GM12878 (cell line): ENCODE data around the gene EDC4. TPM values are rescaled to one million over a fixed set of nuclear protein-coding genes. Genes with fewer than 3 reads are reported as not detected.
A peak's percentile ranks its signal among the peaks of the same experiment; 100 is the strongest.

Source experiments
- CEBPB ChIP-seq, 2 experiments: fragments of 150-350 bp in 1 of 2; IDR thresholded peaks; 2 replicates each; pipeline ENCODE4 v1.6.1; 2012 to 2014; ENCODE audit warnings: low read depth in 2 of 2, low read length in 2 of 2, borderline replicate concordance in 1 of 2, inconsistent platforms in 1 of 2
- GABPA ChIP-seq: IDR thresholded peaks from 2 replicates; pipeline ENCODE4 v1.6.1; 2014; ENCODE audit warnings: antibody characterized with exemption, low read depth, mild to moderate bottlenecking, inconsistent platforms
- HCFC1 ChIP-seq: fragments of 150-350 bp; IDR thresholded peaks from 2 replicates; pipeline ENCODE4 v1.6.1; 2014; ENCODE audit warnings: low read length
- HDGF ChIP-seq: fragments of 450-650 bp; IDR thresholded peaks from 2 replicates; pipeline ENCODE4 v1.6.1; 2016; ENCODE audit warnings: antibody characterized with exemption
- IKZF1 ChIP-seq: fragments of 450-650 bp; conservative IDR thresholded peaks from 2 replicates; pipeline ENCODE4 v1.6.1; 2017; ENCODE audit warnings: antibody characterized with exemption, mild to moderate bottlenecking
- IRF3 ChIP-seq: fragments of 450-650 bp; IDR thresholded peaks from 2 replicates; pipeline ENCODE4 v1.6.1; 2014; ENCODE audit warnings: mild to moderate bottlenecking
- IRF4 ChIP-seq: IDR thresholded peaks from 2 replicates; pipeline ENCODE4 v1.6.1; 2011; ENCODE audit warnings: low read depth, low read length
- JUND ChIP-seq: IDR thresholded peaks from 2 replicates; pipeline ENCODE4 v1.6.1; 2012; ENCODE audit warnings: low read depth, mild to moderate bottlenecking, low read length, improper control_type of control experiment, moderate library complexity
- MEF2B ChIP-seq: fragments of 450-650 bp; IDR thresholded peaks from 2 replicates; pipeline ENCODE4 v1.6.1; 2018; ENCODE audit warnings: mild to moderate bottlenecking, moderate library complexity; ENCODE audit not compliant: partially characterized antibody, poor library complexity, severe bottlenecking
- NR2C1 ChIP-seq: fragments of 450-650 bp; IDR thresholded peaks from 2 replicates; pipeline ENCODE4 v1.6.1; 2017; ENCODE audit warnings: antibody characterized with exemption, mild to moderate bottlenecking, moderate library complexity
- NR2F1 ChIP-seq: fragments of 450-650 bp; conservative IDR thresholded peaks from 2 replicates; pipeline ENCODE4 v1.6.1; 2017; ENCODE audit warnings: mild to moderate bottlenecking
- POLR2A ChIP-seq: IDR thresholded peaks from 2 replicates; pipeline ENCODE4 v1.6.1; 2011; ENCODE audit warnings: low read depth, mild to moderate bottlenecking, low read length
- RAD21 ChIP-seq: IDR thresholded peaks from 2 replicates; pipeline ENCODE4 v1.6.1; 2011; ENCODE audit warnings: mild to moderate bottlenecking, low read depth, low read length, moderate library complexity; ENCODE audit not compliant: insufficient read depth
- RB1 ChIP-seq: fragments of 450-650 bp; formaldehyde crosslinking; IDR thresholded peaks from 2 replicates; pipeline ENCODE4 v1.6.1; 2017; ENCODE audit warnings: mild to moderate bottlenecking, borderline replicate concordance
- RBBP5 ChIP-seq: fragments of 200-600 bp; sonication (generic); conservative IDR thresholded peaks from 2 replicates; pipeline ENCODE4 v1.6.1; 2016
- SIX5 ChIP-seq: IDR thresholded peaks from 2 replicates; pipeline ENCODE4 v1.6.1; 2011; ENCODE audit warnings: mild to moderate bottlenecking, low read depth, low read length, moderate library complexity; ENCODE audit not compliant: severe bottlenecking
- SMC3 ChIP-seq: IDR thresholded peaks from 2 replicates; pipeline ENCODE4 v1.6.1; 2011; ENCODE audit warnings: low read length, improper control_type of control experiment, borderline replicate concordance
- SREBF1 ChIP-seq: IDR thresholded peaks from 2 replicates; pipeline ENCODE4 v1.6.1; 2012; ENCODE audit warnings: mild to moderate bottlenecking, low read length
- SRF ChIP-seq, 2 experiments: IDR thresholded peaks; 2 replicates each; pipeline ENCODE4 v1.6.1; 2011; ENCODE audit warnings: low read depth in 2 of 2, low read length in 2 of 2, mild to moderate bottlenecking in 1 of 2, moderate library complexity in 1 of 2
- STAT1 ChIP-seq: fragments of 450-650 bp; conservative IDR thresholded peaks from 2 replicates; pipeline ENCODE4 v1.6.1; 2014; ENCODE audit warnings: antibody characterized with exemption, mild to moderate bottlenecking
- TARDBP ChIP-seq: IDR thresholded peaks from 2 replicates; pipeline ENCODE4 v1.6.1; 2016; ENCODE audit warnings: borderline replicate concordance
- TBL1XR1 ChIP-seq: IDR thresholded peaks from 2 replicates; pipeline ENCODE4 v1.6.1; 2012; ENCODE audit warnings: low read depth, low read length, improper control_type of control experiment
- TCF7 ChIP-seq: IDR thresholded peaks from 2 replicates; pipeline ENCODE4 v1.6.1; 2014; ENCODE audit warnings: antibody characterized with exemption, borderline replicate concordance
- WRNIP1 ChIP-seq: IDR thresholded peaks from 2 replicates; pipeline ENCODE4 v1.6.1; 2011; ENCODE audit warnings: low read depth, low read length, improper control_type of control experiment, borderline replicate concordance
- ZSCAN29 ChIP-seq: fragments of 450-650 bp; IDR thresholded peaks from 2 replicates; pipeline ENCODE4 v1.6.1; 2017; ENCODE audit warnings: mild to moderate bottlenecking, moderate library complexity
- polyA plus RNA-seq, 11 experiments: library from polyadenylated mRNA; depleted of rRNA in 4 of 11; unstranded in 6 of 11; stranded (reverse) in 5 of 11; fragments of >200 nt; fragmentation: Nextera tagmentation in 4 of 11; fragmentation: Illumina TruSeq in 1 of 11; extraction: Ambion mirVana in 4 of 11; extraction: Trizol in 1 of 11; gene quantifications; 1 replicate in 1 of 11; 2 replicates in 10 of 11; pipeline versions ENCODE4 v1.2.1 to v1.2.3, GENCODE V29; 2011 to 2016; ENCODE audit warnings: inconsistent platforms in 2 of 11, missing spikeins in 2 of 11, low read depth in 1 of 11
- total RNA-seq, 4 experiments: library from RNA; depleted of rRNA in 3 of 4; stranded (reverse); fragments of >200 nt in 3 of 4; fragmentation: Illumina TruSeq in 1 of 4; extraction: Trizol in 1 of 4; gene quantifications; 2 replicates each; pipeline versions ENCODE4 v1.2.1 to v1.2.3, GENCODE V29; 2013 to 2021
- TF ChIP-seq, protein P1 (sequence below): fragments of 450-650 bp; IDR thresholded peaks from 2 replicates; pipeline ENCODE4 v1.6.1; 2017; ENCODE audit warnings: mild to moderate bottlenecking, moderate library complexity
- TF ChIP-seq, protein P2 (sequence below): IDR thresholded peaks from 2 replicates; pipeline ENCODE4 v1.6.1; 2011; ENCODE audit warnings: borderline replicate concordance, low read depth, mild to moderate bottlenecking, moderate library complexity, mixed read lengths, low read length; ENCODE audit not compliant: insufficient read depth; ENCODE audit errors: extremely low read length

EDC4 gene
- total and polyA plus RNA-seq, 10 of the 15 experiments (the other 5 are each of a cell fraction or from before 2014, with no cell fraction given), result 1.2 to 86.0 (median 53.4) TPM

DNA sequence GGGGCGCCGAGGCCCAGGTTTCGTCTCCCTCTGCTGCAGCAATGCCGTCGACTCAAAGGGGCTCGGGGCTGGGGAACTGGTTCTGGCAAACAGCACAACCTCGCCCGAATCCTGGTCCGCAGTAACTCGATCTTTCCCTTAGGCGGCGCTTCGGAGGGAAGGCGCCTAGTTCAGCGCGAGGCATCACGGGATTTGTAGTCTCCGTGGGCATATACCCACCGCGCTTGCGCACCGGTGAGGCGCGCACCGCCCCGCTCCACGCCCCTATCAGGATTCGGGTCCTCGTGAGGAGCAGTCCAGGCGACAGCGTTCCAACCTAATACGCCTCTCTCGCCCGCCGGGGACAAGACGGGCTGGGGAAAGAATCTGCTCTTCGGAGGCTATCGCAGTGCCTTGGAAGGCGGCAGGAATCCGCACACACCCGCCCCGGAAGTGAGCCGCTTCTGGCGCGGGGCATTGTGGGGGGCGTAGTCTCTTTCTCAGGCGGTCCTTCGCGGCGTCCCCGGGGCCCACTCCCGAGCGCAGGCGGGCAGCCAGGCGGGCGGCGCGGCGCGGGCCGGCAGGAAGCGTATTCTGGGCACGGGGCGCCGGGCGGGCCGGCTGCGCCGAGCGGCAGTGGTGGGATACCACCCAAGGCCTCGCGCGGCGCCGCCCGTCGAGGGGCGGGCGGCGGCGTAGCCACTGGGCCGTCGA is 30.9 kb upstream of the EDC4 start, which contains the start of gene THAP11 (continued):
- TF ChIP-seq SIX5, result peak; percentile 86
- TF ChIP-seq HCFC1, result peak; percentile 93
- TF ChIP-seq RB1, result peak; percentile 28; the same call in 1 of the 2 replicates
- no peak for TF ChIP-seq CEBPB (IDR thresholded peaks at IDR 0.05; ENCODE audit: borderline replicate concordance in 1 of 2, low read depth in 2 of 2, low read length in 2 of 2)
- TF ChIP-seq SREBF1, result peak; percentile 83
- TF ChIP-seq IKZF1, result peak; percentile 100
- TF ChIP-seq MEF2B, result no peak
- TF ChIP-seq IRF4, result 0 out of 2 replicates have a peak, but pooled peaks have one; percentile 13
- peak; percentile 47; the same call in 1 of the 2 replicates for TF ChIP-seq STAT1
- TF ChIP-seq GABPA, result peak; percentile 88
- TF ChIP-seq HDGF, result peak; percentile 73
- TF ChIP-seq NR2F1, result peak; percentile 60
- 0 out of 2 replicates have a peak, but pooled peaks have one; percentile 26 for TF ChIP-seq TBL1XR1
- TF ChIP-seq, protein P1, sequence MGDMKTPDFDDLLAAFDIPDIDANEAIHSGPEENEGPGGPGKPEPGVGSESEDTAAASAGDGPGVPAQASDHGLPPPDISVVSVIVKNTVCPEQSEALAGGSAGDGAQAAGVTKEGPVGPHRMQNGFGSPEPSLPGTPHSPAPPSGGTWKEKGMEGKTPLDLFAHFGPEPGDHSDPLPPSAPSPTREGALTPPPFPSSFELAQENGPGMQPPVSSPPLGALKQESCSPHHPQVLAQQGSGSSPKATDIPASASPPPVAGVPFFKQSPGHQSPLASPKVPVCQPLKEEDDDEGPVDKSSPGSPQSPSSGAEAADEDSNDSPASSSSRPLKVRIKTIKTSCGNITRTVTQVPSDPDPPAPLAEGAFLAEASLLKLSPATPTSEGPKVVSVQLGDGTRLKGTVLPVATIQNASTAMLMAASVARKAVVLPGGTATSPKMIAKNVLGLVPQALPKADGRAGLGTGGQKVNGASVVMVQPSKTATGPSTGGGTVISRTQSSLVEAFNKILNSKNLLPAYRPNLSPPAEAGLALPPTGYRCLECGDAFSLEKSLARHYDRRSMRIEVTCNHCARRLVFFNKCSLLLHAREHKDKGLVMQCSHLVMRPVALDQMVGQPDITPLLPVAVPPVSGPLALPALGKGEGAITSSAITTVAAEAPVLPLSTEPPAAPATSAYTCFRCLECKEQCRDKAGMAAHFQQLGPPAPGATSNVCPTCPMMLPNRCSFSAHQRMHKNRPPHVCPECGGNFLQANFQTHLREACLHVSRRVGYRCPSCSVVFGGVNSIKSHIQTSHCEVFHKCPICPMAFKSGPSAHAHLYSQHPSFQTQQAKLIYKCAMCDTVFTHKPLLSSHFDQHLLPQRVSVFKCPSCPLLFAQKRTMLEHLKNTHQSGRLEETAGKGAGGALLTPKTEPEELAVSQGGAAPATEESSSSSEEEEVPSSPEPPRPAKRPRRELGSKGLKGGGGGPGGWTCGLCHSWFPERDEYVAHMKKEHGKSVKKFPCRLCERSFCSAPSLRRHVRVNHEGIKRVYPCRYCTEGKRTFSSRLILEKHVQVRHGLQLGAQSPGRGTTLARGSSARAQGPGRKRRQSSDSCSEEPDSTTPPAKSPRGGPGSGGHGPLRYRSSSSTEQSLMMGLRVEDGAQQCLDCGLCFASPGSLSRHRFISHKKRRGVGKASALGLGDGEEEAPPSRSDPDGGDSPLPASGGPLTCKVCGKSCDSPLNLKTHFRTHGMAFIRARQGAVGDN, result no peak; the same call in none of the 2 replicates
- peak; percentile 13; the same call in 1 of the 2 replicates for TF ChIP-seq IRF3
- 0 out of 2 replicates have a peak, but pooled peaks have one; percentile 15 for TF ChIP-seq NR2C1
- 0 out of 4 replicates have a peak, but pooled peaks of 1 of the 2 experiments have one; percentile 8 for TF ChIP-seq SRF (IDR thresholded peaks at IDR 0.05; ENCODE audit: low read depth in 2 of 2, low read length in 2 of 2)
- TF ChIP-seq RBBP5, result no peak
- TF ChIP-seq WRNIP1, result 0 out of 2 replicates have a peak, but pooled peaks have one; percentile 39
- 0 out of 2 replicates have a peak, but pooled peaks have one; percentile 18 for TF ChIP-seq JUND
- TF ChIP-seq TARDBP, result 0 out of 2 replicates have a peak, but pooled peaks have one; percentile 35
- TF ChIP-seq POLR2A, result peak; percentile 58
- TF ChIP-seq SMC3, result peak; percentile 49
- 0 out of 2 replicates have a peak, but pooled peaks have one; percentile 24 for TF ChIP-seq RAD21
- TF ChIP-seq TCF7, result no peak
- TF ChIP-seq, protein P2, sequence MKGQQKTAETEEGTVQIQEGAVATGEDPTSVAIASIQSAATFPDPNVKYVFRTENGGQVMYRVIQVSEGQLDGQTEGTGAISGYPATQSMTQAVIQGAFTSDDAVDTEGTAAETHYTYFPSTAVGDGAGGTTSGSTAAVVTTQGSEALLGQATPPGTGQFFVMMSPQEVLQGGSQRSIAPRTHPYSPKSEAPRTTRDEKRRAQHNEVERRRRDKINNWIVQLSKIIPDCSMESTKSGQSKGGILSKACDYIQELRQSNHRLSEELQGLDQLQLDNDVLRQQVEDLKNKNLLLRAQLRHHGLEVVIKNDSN, result no peak
- TF ChIP-seq ZSCAN29, result 0 out of 2 replicates have a peak, but pooled peaks have one; percentile 72
